ENCODE measurements around the gene ADAMTS2. TPM values are rescaled to one million over a fixed set of nuclear protein-coding genes. Genes with fewer than 3 reads are reported as not detected.

The ADAMTS2 gene
- polyA plus RNA-seq, 3 donors from 2014 or later = 0.03 TPM; not detected in 2

GRCh38 chr5:179321206-179321987 lies 23.9 kb downstream of the ADAMTS2 start:
- Mint-ChIP-seq H3K27me3 (ENCODE audit: low read depth in 3 of 3) (peaks cover 3 to 4% (median 3%) of the 10 kb centered on the region in 3 donors), H3K36me3 (no peaks in the 10 kb centered on the region), H3K4me1 (peaks cover 0 to 4% of the 10 kb centered on the region in 2 donors), H3K9me3 (no peaks in the 10 kb centered on the region), H3K4me3 (no peak overlapping the region), H3K27ac (no peak overlapping the region)
- DNase-seq = no peak

- no peak for DNase-seq
- peaks cover 0 to 4% (median 0%) of the 10 kb centered on the region in 6 donors for H3K9me3 Mint-ChIP-seq
- no peak overlapping the region for H3K4me3 Mint-ChIP-seq
- H3K27me3 Mint-ChIP-seq (ENCODE audit: low read depth in 3 of 3) = peaks cover 3% of the 10 kb centered on the region in 3 donors
- no peaks in the 10 kb centered on the region for H3K36me3 Mint-ChIP-seq
- H3K27ac Mint-ChIP-seq = no peak overlapping the region
- H3K4me1 Mint-ChIP-seq = peaks cover 0 to 4% of the 10 kb centered on the region in 2 donors
Measured at GRCh38 chr5:179319741-179320281, 25.4 kb downstream of the ADAMTS2 start.

GRCh38 chr5:179319123-179319522 lies 26.1 kb downstream of the ADAMTS2 start:
- Mint-ChIP-seq H3K4me1 (peaks cover 0 to 4% of the 10 kb centered on the region in 2 donors), H3K36me3 (no peaks in the 10 kb centered on the region), H3K9me3 (peaks cover 0 to 4% (median 0%) of the 10 kb centered on the region in 6 donors), H3K27ac (no peak overlapping the region), H3K4me3 (no peak overlapping the region), H3K27me3 (ENCODE audit: low read depth in 3 of 3) (peaks cover 1 to 3% (median 3%) of the 10 kb centered on the region in 3 donors)
- DNase-seq = no peak

- DNase-seq = no peak
- H3K27ac Mint-ChIP-seq = no peak overlapping the region
- peaks cover 0 to 4% of the 10 kb centered on the region in 2 donors for H3K4me1 Mint-ChIP-seq
- peaks cover 1 to 3% (median 3%) of the 10 kb centered on the region in 3 donors for H3K27me3 Mint-ChIP-seq (ENCODE audit: low read depth in 3 of 3)
- no peak overlapping the region for H3K4me3 Mint-ChIP-seq
- no peaks in the 10 kb centered on the region for H3K36me3 Mint-ChIP-seq
- H3K9me3 Mint-ChIP-seq = peaks cover 0 to 4% (median 0%) of the 10 kb centered on the region in 6 donors
Measured at GRCh38 chr5:179318221-179318955, 26.9 kb downstream of the ADAMTS2 start.

- Mint-ChIP-seq H3K36me3 (no peaks in the 10 kb centered on the region), H3K27me3 (ENCODE audit: low read depth in 3 of 3) (peaks cover 1 to 3% (median 3%) of the 10 kb centered on the region in 3 donors), H3K4me3 (no peak overlapping the region), H3K27ac (no peak overlapping the region), H3K4me1 (peaks cover 0 to 4% of the 10 kb centered on the region in 2 donors), H3K9me3 (peaks cover 0 to 4% (median 0%) of the 10 kb centered on the region in 6 donors)
- no peak for DNase-seq
Measured at GRCh38 chr5:179317411-179318220, 27.6 kb downstream of the ADAMTS2 start.

- H3K4me3 Mint-ChIP-seq = no peak overlapping the region
- peaks cover 1 to 3% (median 3%) of the 10 kb centered on the region in 3 donors for H3K27me3 Mint-ChIP-seq (ENCODE audit: low read depth in 3 of 3)
- H3K9me3 Mint-ChIP-seq = peaks cover 0 to 4% (median 0%) of the 10 kb centered on the region in 6 donors
- H3K36me3 Mint-ChIP-seq = no peaks in the 10 kb centered on the region
- no peak for DNase-seq
- peaks cover 0 to 4% of the 10 kb centered on the region in 2 donors for H3K4me1 Mint-ChIP-seq
- no peak overlapping the region for H3K27ac Mint-ChIP-seq
Measured at GRCh38 chr5:179316982-179317381, 28.3 kb downstream of the ADAMTS2 start.

GRCh38 chr5:179316111-179316551 lies 29.1 kb downstream of the ADAMTS2 start:
- Mint-ChIP-seq H3K36me3 (no peaks in the 10 kb centered on the region), H3K27me3 (ENCODE audit: low read depth in 3 of 3) (peaks cover 0 to 3% (median 3%) of the 10 kb centered on the region in 3 donors), H3K4me3 (no peak overlapping the region), H3K27ac (no peak overlapping the region), H3K9me3 (peaks cover 0 to 4% (median 0%) of the 10 kb centered on the region in 6 donors), H3K4me1 (peaks cover 0 to 4% of the 10 kb centered on the region in 2 donors)
- DNase-seq = no peak

- peaks cover 0 to 4% (median 0%) of the 10 kb centered on the region in 6 donors for H3K9me3 Mint-ChIP-seq
- H3K27me3 Mint-ChIP-seq (ENCODE audit: low read depth in 3 of 3) = peaks cover 0 to 3% (median 1%) of the 10 kb centered on the region in 3 donors
- no peak for DNase-seq
- no peaks in the 10 kb centered on the region for H3K36me3 Mint-ChIP-seq
- no peak overlapping the region for H3K4me3 Mint-ChIP-seq
- H3K27ac Mint-ChIP-seq = no peak overlapping the region
- H3K4me1 Mint-ChIP-seq = peaks cover 0 to 4% of the 10 kb centered on the region in 2 donors
Measured at GRCh38 chr5:179315356-179315890, 29.8 kb downstream of the ADAMTS2 start.

GRCh38 chr5:179314606-179315355 lies 30.5 kb downstream of the ADAMTS2 start:
- DNase-seq = no peak
- Mint-ChIP-seq H3K36me3 (no peaks in the 10 kb centered on the region), H3K9me3 (peaks cover 0 to 4% (median 0%) of the 10 kb centered on the region in 6 donors), H3K27ac (no peak overlapping the region), H3K4me3 (no peak overlapping the region), H3K27me3 (ENCODE audit: low read depth in 3 of 3) (peaks cover 0 to 3% (median 1%) of the 10 kb centered on the region in 3 donors), H3K4me1 (peaks cover 0 to 4% of the 10 kb centered on the region in 2 donors)

- Mint-ChIP-seq H3K27ac (no peak overlapping the region), H3K4me3 (no peak overlapping the region), H3K36me3 (no peaks in the 10 kb centered on the region), H3K4me1 (no peaks in the 10 kb centered on the region), H3K9me3 (peaks cover 0 to 4% (median 0%) of the 10 kb centered on the region in 6 donors), H3K27me3 (ENCODE audit: low read depth in 3 of 3) (peaks cover 0 to 2% (median 1%) of the 10 kb centered on the region in 3 donors)
- DNase-seq = no peak
Measured at GRCh38 chr5:179313849-179314521, 31.3 kb downstream of the ADAMTS2 start.

- H3K27me3 Mint-ChIP-seq (ENCODE audit: low read depth in 3 of 3) = peaks cover 0 to 2% (median 1%) of the 10 kb centered on the region in 3 donors
- no peaks in the 10 kb centered on the region for H3K4me1 Mint-ChIP-seq
- DNase-seq = no peak
- no peaks in the 10 kb centered on the region for H3K36me3 Mint-ChIP-seq
- H3K4me3 Mint-ChIP-seq = no peak overlapping the region
- H3K27ac Mint-ChIP-seq = no peak overlapping the region
- peaks cover 0 to 4% (median 0%) of the 10 kb centered on the region in 6 donors for H3K9me3 Mint-ChIP-seq
Measured at GRCh38 chr5:179312557-179313235, 32.6 kb downstream of the ADAMTS2 start.
